ENCODE measurements around the gene LPGAT1. TPM values are rescaled to one million over a fixed set of nuclear protein-coding genes. Genes with fewer than 3 reads are reported as not detected.

The LPGAT1 gene
- total and polyA plus RNA-seq, 8 donors: 8.2 to 49.7 (median 24.7) TPM

GRCh38 chr1:211701733-211702132, 128.8 kb downstream of the LPGAT1 start:
- Histone ChIP-seq H3K27ac (no peak overlapping the region), H3K4me3 (no peak overlapping the region), H3K9me3 (no peaks in the 10 kb centered on the region), H3K4me1 (no peaks in the 10 kb centered on the region), H3K36me3 (no peaks in the 10 kb centered on the region), H3K27me3 (no peaks in the 10 kb centered on the region)
- intact Hi-C loops (cut with DNase I): loop anchor here in 1 of 3 donors (10.0 kb wide), 1 partner anchor 123 kb away; no protein-coding TSS in a partner anchor
- WGBS, 2 donors: 85 to 88% methylated on average over 6 of the region's 6 CpGs
- TF ChIP-seq CTCF (IDR thresholded peaks at IDR 0.05): no peak
- FAIRE-seq (no peak), ATAC-seq (no peak), DNase-seq (no peak)

- H3K4me3 ChIP-seq: no peak overlapping the region
- DNase-seq (peak in 2 of 6 donors; percentile 36 to 69), FAIRE-seq (no peak), ATAC-seq (peak in 2 of 4 donors; percentile 16 to 28)
- WGBS, 2 donors: 79 to 82% methylated on average over 16 of the region's 16 CpGs
- no peak overlapping the region for H3K27ac ChIP-seq
- intact Hi-C loops (cut with DNase I): loop anchor here in 2 of 3 donors (5.0 kb wide), 2 partner anchors 133 to 248 kb away; partner anchors contain the start of gene LPGAT1 (in 1 of the 2)
- H3K9me3 ChIP-seq: no peaks in the 10 kb centered on the region
- no peaks in the 10 kb centered on the region for H3K36me3 ChIP-seq
- H3K27me3 ChIP-seq: no peaks in the 10 kb centered on the region
- H3K4me1 ChIP-seq: no peaks in the 10 kb centered on the region
- no peak for TF ChIP-seq CTCF (IDR thresholded peaks at IDR 0.05)
Measured at GRCh38 chr1:211699059-211699458, 131.5 kb downstream of the LPGAT1 start.

- no peaks in the 10 kb centered on the region for H3K36me3 ChIP-seq
- ATAC-seq: peak; percentile 95 to 100 (median 99)
- WGBS, 2 donors: 11 to 13% methylated on average over 29 of the region's 29 CpGs
- FAIRE-seq: no peak
- H3K27ac ChIP-seq: no peak overlapping the region
- peak; percentile 79 to 98 (median 87) for DNase-seq
- peak overlapping the region in 1 of 4 donors; percentile 26 for H3K4me3 ChIP-seq
- intact Hi-C loops (cut with DNase I): loop anchor here in 2 of 3 donors (5.0 kb wide), 2 partner anchors 134 to 249 kb away; partner anchors contain the start of gene LPGAT1 (in 1 of the 2)
- TF ChIP-seq CTCF (IDR thresholded peaks at IDR 0.05): peak; percentile 93 to 97 (median 96)
- no peaks in the 10 kb centered on the region for H3K9me3 ChIP-seq
- H3K27me3 ChIP-seq: no peaks in the 10 kb centered on the region
- no peaks in the 10 kb centered on the region for H3K4me1 ChIP-seq
Measured at GRCh38 chr1:211698161-211699026, 132.2 kb downstream of the LPGAT1 start.

- no peak for FAIRE-seq
- Histone ChIP-seq H3K4me3 (no peak overlapping the region), H3K4me1 (no peaks in the 10 kb centered on the region), H3K27me3 (no peaks in the 10 kb centered on the region), H3K27ac (no peak overlapping the region), H3K9me3 (no peaks in the 10 kb centered on the region), H3K36me3 (no peaks in the 10 kb centered on the region)
- WGBS, 2 donors: 61 to 64% methylated on average over 1 of the region's 1 CpG
- ATAC-seq: no peak
- intact Hi-C loops (cut with DNase I): loop anchor here in 2 of 3 donors (5.0 kb wide), 2 partner anchors 135 to 250 kb away; partner anchors contain the start of gene LPGAT1 (in 1 of the 2)
- DNase-seq: no peak
- TF ChIP-seq CTCF (IDR thresholded peaks at IDR 0.05): no peak
Measured at GRCh38 chr1:211697356-211697755, 133.2 kb downstream of the LPGAT1 start.
